T47D (cell line): ENCODE results near the gene LRBA.
"Not testable (repeated sequence)": the region's sequence is repeated elsewhere in the genome, so short reads cannot be mapped to it uniquely, and the experiment has no call there.

ENCODE experiments used
- DNase-seq, 2 experiments: peaks; one replicate each; pipeline versions ENCODE4 v3.0.0 to v3.0.0-alpha.2; 2011 to 2012; ENCODE audit warnings: low read depth in 1 of 2, low spot score in 1 of 2
- JUND ChIP-seq: IDR thresholded peaks from 2 replicates; pipeline ENCODE4 v1.6.1; 2012; ENCODE audit warnings: low read depth
- in situ Hi-C: cut with HindIII; loops from 2 replicates; pipeline ENCODE4 v1.10.0; 2016; ENCODE audit warnings: low sequenced_read_pairs, low pct_unique_long_range_greater_than_20kb

LRBA gene

GRCh38 chr4:150683775-150684350, 331.2 kb downstream of the LRBA start:
- DNase-seq: no peak
- TF ChIP-seq JUND: no peak
- in situ Hi-C loops: no loop called here

- in situ Hi-C loops: no loop called here
- no peak for DNase-seq
- TF ChIP-seq JUND: no peak
Observed at GRCh38 chr4:150682126-150682525, 333.0 kb downstream of the LRBA start.

- DNase-seq: no peak
- in situ Hi-C loops: no loop called here
- TF ChIP-seq JUND: no peak
Observed at GRCh38 chr4:150681063-150681462, 334.0 kb downstream of the LRBA start.

- in situ Hi-C loops: no loop called here
- TF ChIP-seq JUND: no peak
- DNase-seq: no peak
Observed at GRCh38 chr4:150680651-150681050, 334.4 kb downstream of the LRBA start.

- no peak for DNase-seq
- in situ Hi-C loops: no loop called here
- TF ChIP-seq JUND: no peak
Observed at GRCh38 chr4:150679765-150680343, 335.2 kb downstream of the LRBA start.

- no peak for DNase-seq
- in situ Hi-C loops: no loop called here
- no peak for TF ChIP-seq JUND
Observed at GRCh38 chr4:150679018-150679764, 335.9 kb downstream of the LRBA start.

- DNase-seq: no peak
- in situ Hi-C loops: no loop called here
- TF ChIP-seq JUND: no peak
Observed at GRCh38 chr4:150673793-150674192, 341.3 kb downstream of the LRBA start.

- in situ Hi-C loops: no loop called here
- DNase-seq: no peak
- no peak for TF ChIP-seq JUND
Observed at GRCh38 chr4:150668824-150669223, 346.3 kb downstream of the LRBA start.

- no peak for DNase-seq
- no peak for TF ChIP-seq JUND
- in situ Hi-C loops: no loop called here
Observed at GRCh38 chr4:150664935-150665334, 350.1 kb downstream of the LRBA start.

GRCh38 chr4:150662686-150663085, 352.4 kb downstream of the LRBA start:
- DNase-seq: no peak
- in situ Hi-C loops: no loop called here
- TF ChIP-seq JUND: no peak

- DNase-seq, in situ Hi-C loops: not testable (repeated sequence)
Observed at GRCh38 chr4:150661551-150661950, 353.5 kb downstream of the LRBA start.

GRCh38 chr4:150658258-150658657, 356.8 kb downstream of the LRBA start:
- in situ Hi-C loops, DNase-seq: not testable (repeated sequence)

- no peak for TF ChIP-seq JUND
- in situ Hi-C loops: no loop called here
- DNase-seq: no peak
Observed at GRCh38 chr4:150656891-150657290, 358.2 kb downstream of the LRBA start.
